Smooth muscle cell (in vitro differentiated cells): Measurements from ENCODE around the gene PTH1R. TPM values are rescaled to one million over a fixed set of nuclear protein-coding genes. Genes with fewer than 3 reads are reported as not detected.
A peak's percentile ranks its signal among the peaks of the same experiment; 100 is the strongest.

Source experiments
- DNase-seq: peaks from one replicate; lab custom pipeline; 2025; ENCODE audit not compliant: unreplicated experiment; lab: John Stamatoyannopoulos, UW
- H2AFZ ChIP-seq: fragments of 200-600 bp; sonication (generic); 2 replicates; pipeline ENCODE4 v1.6.0; 2016; ENCODE audit warnings: antibody characterized with exemption, low read depth, mild to moderate bottlenecking
- H3F3A ChIP-seq: fragments of 200-600 bp; sonication (generic); 2 replicates; pipeline ENCODE4 v1.6.0; 2017; ENCODE audit warnings: antibody characterized with exemption, low read depth
- H3K27ac ChIP-seq: fragments of 200-600 bp; sonication (generic); 2 replicates; pipeline ENCODE4 v1.5.1; 2016; ENCODE audit warnings: low read depth, mild to moderate bottlenecking
- H3K27me3 ChIP-seq: fragments of 200-600 bp; sonication (generic); 2 replicates; pipeline ENCODE4 v1.6.1; 2016; ENCODE audit warnings: low read depth, mild to moderate bottlenecking
- H3K36me3 ChIP-seq: fragments of 200-600 bp; sonication (generic); 2 replicates; pipeline ENCODE4 v1.5.1; 2016; ENCODE audit warnings: low read depth
- H3K4me1 ChIP-seq: fragments of 200-600 bp; sonication (generic); 2 replicates; pipeline ENCODE4 v1.5.1; 2016; ENCODE audit warnings: low read depth
- H3K4me2 ChIP-seq: fragments of 200-600 bp; sonication (generic); 2 replicates; pipeline ENCODE4 v1.6.0; 2016; ENCODE audit warnings: mild to moderate bottlenecking
- H3K4me3 ChIP-seq: fragments of 200-600 bp; sonication (generic); 2 replicates; pipeline ENCODE4 v1.5.1; 2016; ENCODE audit warnings: mild to moderate bottlenecking
- H3K79me2 ChIP-seq: fragments of 200-600 bp; sonication (generic); 2 replicates; pipeline ENCODE4 v1.6.0; 2016; ENCODE audit warnings: low read depth, mild to moderate bottlenecking
- H3K9ac ChIP-seq: fragments of 200-600 bp; sonication (generic); 2 replicates; pipeline ENCODE4 v1.6.0; 2016; ENCODE audit warnings: low read depth
- H3K9me3 ChIP-seq: fragments of 200-600 bp; sonication (generic); replicated peaks from 2 replicates; pipeline ENCODE4 v1.5.1; 2016; ENCODE audit warnings: low read depth
- H4K20me1 ChIP-seq: fragments of 200-600 bp; sonication (generic); 2 replicates; pipeline ENCODE4 v1.6.0; 2016; ENCODE audit warnings: low read depth
- CTCF ChIP-seq: fragments of 200-600 bp; sonication (generic); IDR thresholded peaks from 2 replicates; pipeline ENCODE4 v1.5.1; 2017; ENCODE audit warnings: borderline replicate concordance, mild to moderate bottlenecking, antibody characterized with exemption; ENCODE audit not compliant: insufficient read depth, poor library complexity, severe bottlenecking
- WGBS: methylation state at CpG from one replicate; pipeline ENCODE4 v1.1.7; 2016; ENCODE audit warnings: low lambda C conversion rate; 5-methylcytosine and 5-hydroxymethylcytosine counted together
- polyA plus RNA-seq: library from polyadenylated mRNA; unstranded; fragments of >200 nt; fragmentation: Nextera tagmentation; extraction: Ambion mirVana; gene quantifications from 2 replicates; pipeline ENCODE4 v1.2.1, GENCODE V29; 2016
- total RNA-seq: library from RNA; depleted of rRNA; stranded (reverse); fragments of >200 nt; gene quantifications from 2 replicates; pipeline ENCODE4 v1.2.3, GENCODE V29; 2014

Gene PTH1R
- total and polyA plus RNA-seq, 2 experiments from 2014 or later = 17.7 to 50.6 TPM

GRCh38 chr3:46838301-46838700, 39.2 kb upstream of the PTH1R start:
- peaks cover 4% of the 10 kb centered on the region for H3K36me3 ChIP-seq
- TF ChIP-seq CTCF = no peak
- H2AFZ ChIP-seq = no peak overlapping the region
- no peaks in the 10 kb centered on the region for H4K20me1 ChIP-seq
- H3K4me1 ChIP-seq = no peaks in the 10 kb centered on the region
- H3K4me3 ChIP-seq = no peak overlapping the region
- no peaks in the 10 kb centered on the region for H3K27me3 ChIP-seq
- DNase-seq = no peak
- H3F3A ChIP-seq = no peaks in the 10 kb centered on the region
- 88% methylated on average over 2 of the region's 2 CpGs for WGBS
- no peaks in the 10 kb centered on the region for H3K79me2 ChIP-seq
- no peak overlapping the region for H3K27ac ChIP-seq
- no peak overlapping the region for H3K9ac ChIP-seq
- H3K4me2 ChIP-seq = no peak overlapping the region
- H3K9me3 ChIP-seq = peaks cover 9% of the 10 kb centered on the region

- Histone ChIP-seq H3K9me3 (peaks cover 9% of the 10 kb centered on the region), H3K27me3 (no peaks in the 10 kb centered on the region), H3K4me1 (peaks cover 7% of the 10 kb centered on the region), H3K9ac (no peak overlapping the region), H3K4me2 (no peak overlapping the region), H3K36me3 (peaks cover 4% of the 10 kb centered on the region), H3K79me2 (no peaks in the 10 kb centered on the region), H3K4me3 (no peak overlapping the region), H3F3A (no peaks in the 10 kb centered on the region), H3K27ac (no peak overlapping the region), H2AFZ (no peak overlapping the region), H4K20me1 (no peaks in the 10 kb centered on the region)
- 100% methylated on average over 1 of the region's 1 CpG for WGBS
- no peak for DNase-seq
- no peak for TF ChIP-seq CTCF
Observed at GRCh38 chr3:46840491-46840890, 37.0 kb upstream of the PTH1R start.

- Histone ChIP-seq H4K20me1 (no peaks in the 10 kb centered on the region), H3K36me3 (peaks cover 4% of the 10 kb centered on the region), H3K27ac (no peak overlapping the region), H3K4me1 (peaks cover 7% of the 10 kb centered on the region), H3K4me2 (no peak overlapping the region), H3F3A (peaks cover 5% of the 10 kb centered on the region), H3K4me3 (no peak overlapping the region), H2AFZ (no peak overlapping the region), H3K27me3 (no peaks in the 10 kb centered on the region), H3K79me2 (no peaks in the 10 kb centered on the region), H3K9me3 (peaks cover 9% of the 10 kb centered on the region), H3K9ac (no peak overlapping the region)
- 98% methylated on average over 3 of the region's 3 CpGs for WGBS
- TF ChIP-seq CTCF = no peak
- no peak for DNase-seq
Observed at GRCh38 chr3:46843508-46843907, 34.0 kb upstream of the PTH1R start.

DNA sequence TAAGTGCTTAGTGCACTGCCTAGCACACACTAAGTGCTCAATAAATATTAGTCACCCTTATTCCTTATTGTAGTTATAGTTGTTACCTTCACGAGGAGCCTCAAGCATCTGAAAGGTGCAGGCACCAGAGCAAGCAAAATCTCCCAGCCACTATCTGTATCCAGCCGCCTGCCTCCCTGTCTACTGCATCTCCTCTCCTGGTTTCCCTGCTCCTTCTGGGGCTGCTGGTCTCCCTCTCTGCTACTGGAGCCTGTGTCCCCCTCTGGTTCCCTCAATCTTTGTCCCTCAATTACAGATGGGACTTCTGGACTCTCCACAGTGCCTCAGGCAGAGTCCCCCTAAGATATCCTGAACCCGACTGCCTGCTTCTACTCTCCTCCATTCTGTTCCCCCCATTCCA, 33.1 kb upstream of the PTH1R start:
- Histone ChIP-seq H3K27me3 (no peaks in the 10 kb centered on the region), H3K4me3 (no peak overlapping the region), H3K4me1 (peaks cover 10% of the 10 kb centered on the region), H3K9ac (no peak overlapping the region), H3K36me3 (no peaks in the 10 kb centered on the region), H3F3A (peaks cover 14% of the 10 kb centered on the region), H3K4me2 (no peak overlapping the region), H4K20me1 (no peaks in the 10 kb centered on the region), H2AFZ (no peak overlapping the region), H3K9me3 (peaks cover 9% of the 10 kb centered on the region), H3K27ac (peak overlapping the region; percentile 87), H3K79me2 (no peaks in the 10 kb centered on the region)
- no peak for TF ChIP-seq CTCF
- 75% methylated on average over 3 of the region's 3 CpGs for WGBS
- no peak for DNase-seq
